GM12878 (cell line): Measurements from ENCODE around the gene SNRPA. TPM values are rescaled to one million over a fixed set of nuclear protein-coding genes. Genes with fewer than 3 reads are reported as not detected.

Experiments used
- ATAC-seq: fragments of 200-7000 bp; cut with Tn5 transposase; 3 replicates; pipeline ENCODE4 v1.9.1; 2020; ENCODE audit warnings: mild to moderate bottlenecking, moderate library complexity
- BruUV-seq: library from RNA; stranded (reverse); fragments of 400-500 nt; replicated peaks from 2 replicates; lab custom pipeline; 2021; lab: Mats Ljungman, UMichigan
- CTCF ChIA-PET: fragments of 300-600 bp; sonication (Branson Sonifier 250); formaldehyde crosslinking; extraction: SDS; loops from one replicate; lab custom pipeline; 2021; ENCODE audit warnings: inconsistent platforms; lab: Yijun Ruan, JAX
- POLR2A ChIA-PET: fragments of 350-600 bp; formaldehyde crosslinking; extraction: SDS; loops from one replicate; lab custom pipeline; 2021; ENCODE audit warnings: inconsistent platforms; lab: Charles Lee
- RAD21 ChIA-PET: fragments of 300-600 bp; sonication (Branson Sonifier 250); formaldehyde crosslinking; loops from one replicate; lab custom pipeline; 2023; ENCODE audit warnings: antibody characterized with exemption; ENCODE audit not compliant: unreplicated experiment; lab: Charles Lee
- SMC1A ChIA-PET: fragments of 300-600 bp; sonication (Branson Sonifier 250); formaldehyde crosslinking; loops from one replicate; lab custom pipeline; 2023; ENCODE audit not compliant: unreplicated experiment, uncharacterized antibody; lab: Charles Lee
- DNase-seq: peaks from one replicate; pipeline ENCODE4 v3.0.0-alpha.2; 2011; ENCODE audit warnings: low read depth, low spot score
- FAIRE-seq: peaks from 3 replicates; lab custom pipeline; 2011; peaks lifted over from hg19 to GRCh38; lab: Jason Lieb, UNC
- H2AFZ ChIP-seq: 2 replicates; pipeline ENCODE4 v1.6.0; 2011; ENCODE audit warnings: low read depth, low read length, control low read depth; ENCODE audit not compliant: control insufficient read depth
- H3K27ac ChIP-seq: 2 replicates; pipeline ENCODE4 v1.5.1; 2011; ENCODE audit warnings: control low read depth; ENCODE audit not compliant: control insufficient read depth, insufficient read depth
- H3K27me3 ChIP-seq, 2 experiments: replicated peaks in 1 of 2; 2 replicates each; pipeline versions ENCODE4 v1.6.0 to v1.6.1; 2011; ENCODE audit warnings: low read length in 1 of 2; ENCODE audit not compliant: control insufficient read depth in 2 of 2, insufficient read depth in 2 of 2
- H3K36me3 ChIP-seq, 2 experiments: 2 replicates each; pipeline ENCODE4 v1.5.1; 2011; ENCODE audit warnings: low read length in 1 of 2; ENCODE audit not compliant: control insufficient read depth in 2 of 2, insufficient read depth in 2 of 2
- H3K4me1 ChIP-seq: 2 replicates; pipeline ENCODE4 v1.6.1; 2011; ENCODE audit warnings: mild to moderate bottlenecking, low read length, moderate library complexity, mixed read lengths; ENCODE audit not compliant: control insufficient read depth, insufficient read depth
- H3K4me2 ChIP-seq: 2 replicates; pipeline ENCODE4 v1.6.0; 2011; ENCODE audit warnings: control low read depth; ENCODE audit not compliant: control insufficient read depth, insufficient read depth
- H3K4me3 ChIP-seq: fragments of 200-600 bp; sonication (generic); 2 replicates; pipeline ENCODE4 v1.5.1; 2016
- H3K79me2 ChIP-seq: 2 replicates; pipeline ENCODE4 v1.6.0; 2011; ENCODE audit warnings: low read length; ENCODE audit not compliant: control insufficient read depth, insufficient read depth
- H3K9ac ChIP-seq: 2 replicates; pipeline ENCODE4 v1.8.0; 2011; ENCODE audit warnings: low read length, control low read depth, mixed read lengths; ENCODE audit not compliant: control insufficient read depth, insufficient read depth
- H3K9me3 ChIP-seq: replicated peaks from 3 replicates; pipeline ENCODE4 v1.5.1; 2011; ENCODE audit warnings: mild to moderate bottlenecking, low read length; ENCODE audit not compliant: control insufficient read depth, insufficient read depth
- H4K20me1 ChIP-seq: 2 replicates; pipeline ENCODE4 v1.6.0; 2011; ENCODE audit not compliant: control insufficient read depth, insufficient read depth
- ASH2L ChIP-seq: fragments of 300-600, 200-600 bp; sonication (generic); IDR thresholded peaks from 2 replicates; pipeline ENCODE4 v1.6.1; 2017; ENCODE audit warnings: low read depth, mild to moderate bottlenecking, borderline replicate concordance
- BCL11A ChIP-seq: IDR thresholded peaks from 2 replicates; pipeline ENCODE4 v1.6.1; 2011; ENCODE audit warnings: low read depth, low read length
- BMI1 ChIP-seq: fragments of 450-650 bp; IDR thresholded peaks from 2 replicates; pipeline ENCODE4 v1.6.1; 2016; ENCODE audit warnings: mild to moderate bottlenecking, moderate library complexity, borderline replicate concordance
- CHD4 ChIP-seq: fragments of 200-600 bp; sonication (generic); IDR thresholded peaks from 2 replicates; pipeline ENCODE4 v1.6.1; 2016; ENCODE audit warnings: mild to moderate bottlenecking
- EED ChIP-seq: sonication (generic); IDR thresholded peaks from 2 replicates; pipeline ENCODE4 v1.6.1; 2016; ENCODE audit warnings: antibody characterized with exemption, low read depth
- HCFC1 ChIP-seq: fragments of 150-350 bp; IDR thresholded peaks from 2 replicates; pipeline ENCODE4 v1.6.1; 2014; ENCODE audit warnings: low read length
- KDM1A ChIP-seq: fragments of 200-600 bp; sonication (generic); IDR thresholded peaks from 2 replicates; pipeline ENCODE4 v1.6.1; 2016; ENCODE audit warnings: borderline replicate concordance
- MYB ChIP-seq: fragments of 150-350 bp; IDR thresholded peaks from 2 replicates; pipeline ENCODE4 v1.6.1; 2014; ENCODE audit warnings: mild to moderate bottlenecking, low read depth, low read length, borderline replicate concordance
- NBN ChIP-seq: fragments of 450-650 bp; IDR thresholded peaks from 2 replicates; pipeline ENCODE4 v1.6.1; 2016
- PAX5 ChIP-seq: IDR thresholded peaks from 2 replicates; pipeline ENCODE4 v1.6.1; 2011; ENCODE audit warnings: low read depth, low read length, borderline replicate concordance
- POLR2A ChIP-seq: IDR thresholded peaks from 2 replicates; pipeline ENCODE4 v1.6.1; 2011; ENCODE audit warnings: low read depth, mild to moderate bottlenecking, low read length
- SPI1 ChIP-seq: IDR thresholded peaks from 2 replicates; pipeline ENCODE4 v1.6.1; 2011; ENCODE audit warnings: low read depth, mild to moderate bottlenecking, low read length, moderate library complexity, borderline replicate concordance; ENCODE audit not compliant: insufficient read depth
- SUZ12 ChIP-seq: fragments of 200-600 bp; sonication (generic); IDR thresholded peaks from one replicate; pipeline ENCODE4 v1.6.1; 2018; ENCODE audit warnings: antibody characterized with exemption, mild to moderate bottlenecking; ENCODE audit not compliant: unreplicated experiment
- TCF7 ChIP-seq: IDR thresholded peaks from 2 replicates; pipeline ENCODE4 v1.6.1; 2014; ENCODE audit warnings: antibody characterized with exemption, borderline replicate concordance
- WGBS: methylation state at CpG from one replicate; pipeline ENCODE4 v1.1.6; 2016; ENCODE audit warnings: low lambda C conversion rate; ENCODE audit not compliant: insufficient replicate concordance, insufficient coverage; ENCODE audit errors: missing lambda C conversion rate; 5-methylcytosine and 5-hydroxymethylcytosine counted together
- in situ Hi-C: fragments of 300-500 bp; cut with MboI; formaldehyde crosslinking; loops from 9 replicates; pipeline ENCODE4 v1.14.3; 2018; ENCODE audit warnings: mixed read lengths
- intact Hi-C: fragments of 100-400 bp; cut with micrococcal nuclease; formaldehyde crosslinking; loops from one replicate; pipeline ENCODE4 v1.14.2; 2022; ENCODE audit not compliant: unreplicated experiment
- polyA plus RNA-seq, 11 experiments: library from polyadenylated mRNA; depleted of rRNA in 4 of 11; unstranded in 6 of 11; stranded (reverse) in 5 of 11; fragments of >200 nt; fragmentation: Nextera tagmentation in 4 of 11; fragmentation: Illumina TruSeq in 1 of 11; extraction: Ambion mirVana in 4 of 11; extraction: Trizol in 1 of 11; gene quantifications; 1 replicate in 1 of 11; 2 replicates in 10 of 11; pipeline versions ENCODE4 v1.2.1 to v1.2.3, GENCODE V29; 2011 to 2016; ENCODE audit warnings: inconsistent platforms in 2 of 11, missing spikeins in 2 of 11, low read depth in 1 of 11
- total RNA-seq, 4 experiments: library from RNA; depleted of rRNA in 3 of 4; stranded (reverse); fragments of >200 nt in 3 of 4; fragmentation: Illumina TruSeq in 1 of 4; extraction: Trizol in 1 of 4; gene quantifications; 2 replicates each; pipeline versions ENCODE4 v1.2.1 to v1.2.3, GENCODE V29; 2013 to 2021
- TF ChIP-seq, protein P1 (sequence below): fragments of 450-650 bp; IDR thresholded peaks from 2 replicates; pipeline ENCODE4 v1.6.1; 2018; ENCODE audit warnings: borderline replicate concordance, mild to moderate bottlenecking; ENCODE audit not compliant: partially characterized antibody
- TF ChIP-seq, protein P2 (sequence below): IDR thresholded peaks from 2 replicates; pipeline ENCODE4 v1.6.1; 2012; ENCODE audit warnings: low read depth, low read length, improper control_type of control experiment

SNRPA gene
- total and polyA plus RNA-seq, 10 of the 15 experiments (the other 5 are each of a cell fraction or from before 2014, with no cell fraction given): 14.8 to 299 (median 202) TPM

DNA sequence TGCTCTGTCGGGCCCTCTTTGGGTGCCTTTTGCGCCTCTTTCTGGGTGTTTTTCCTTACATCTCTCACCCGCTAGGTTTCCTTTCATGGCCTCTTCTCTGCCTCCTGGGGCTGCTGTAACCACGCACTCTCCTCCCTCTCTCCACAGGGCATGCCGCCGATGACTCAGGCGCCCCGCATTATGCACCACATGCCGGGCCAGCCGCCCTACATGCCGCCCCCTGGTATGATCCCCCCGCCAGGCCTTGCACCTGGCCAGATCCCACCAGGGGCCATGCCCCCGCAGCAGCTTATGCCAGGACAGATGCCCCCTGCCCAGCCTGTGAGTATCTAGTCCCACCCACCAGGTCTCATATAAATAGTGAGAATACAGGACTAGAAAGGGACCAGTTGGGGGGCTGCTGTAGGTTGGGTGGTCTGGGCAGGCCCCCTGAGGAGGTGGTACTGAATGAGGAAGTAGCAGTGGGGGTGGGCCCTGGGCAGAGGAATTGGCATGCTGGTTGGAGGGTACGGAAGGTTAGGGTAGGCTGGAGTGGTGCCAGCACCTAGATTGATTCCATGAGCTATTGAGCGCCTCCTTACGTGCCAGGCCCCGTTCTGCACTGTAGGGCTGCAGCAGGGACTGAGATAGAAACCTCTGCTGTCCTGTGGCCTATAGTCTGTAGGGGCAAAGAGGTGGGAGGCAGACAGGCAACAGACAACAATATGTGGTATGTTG is 11.9 kb downstream of the SNRPA start:
- Histone ChIP-seq H3K27me3 (no peaks in the 10 kb centered on the region), H3K9me3 (no peaks in the 10 kb centered on the region)
- ATAC-seq: no peak

DNA sequence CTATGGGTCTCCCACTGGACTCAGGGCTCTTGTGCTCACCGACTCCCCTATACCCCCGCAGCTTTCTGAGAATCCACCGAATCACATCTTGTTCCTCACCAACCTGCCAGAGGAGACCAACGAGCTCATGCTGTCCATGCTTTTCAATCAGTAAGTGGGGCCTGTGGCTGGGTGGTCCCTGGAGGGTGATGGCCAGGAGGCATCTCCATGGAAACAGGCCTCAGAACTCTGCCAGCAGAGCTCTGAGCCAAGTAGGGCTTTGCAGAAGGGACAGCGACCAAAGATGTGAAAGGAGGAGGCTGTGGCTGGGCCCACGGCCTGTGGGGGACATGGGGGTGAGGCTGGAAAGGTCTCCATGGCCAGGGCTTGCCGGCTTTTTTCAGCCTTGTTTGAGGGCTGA is 12.5 kb downstream of the SNRPA start:
- H3K79me2 ChIP-seq: peaks cover 5% of the 10 kb centered on the region
- in situ Hi-C loops: no loop called here
- H3K27me3 ChIP-seq: no peaks in the 10 kb centered on the region
- peaks cover 52 to 62% of the 10 kb centered on the region in 2 experiments for H3K36me3 ChIP-seq
- POLR2A ChIA-PET: no interaction called here
- no peak overlapping the region for H3K27ac ChIP-seq
- no TSS peak for BruUV-seq
- intact Hi-C loops: no loop called here
- ATAC-seq (no peak), DNase-seq (no peak), FAIRE-seq (no peak)
- peaks cover 3% of the 10 kb centered on the region for H4K20me1 ChIP-seq
- no peak overlapping the region for H3K9ac ChIP-seq
- H3K4me1 ChIP-seq: no peaks in the 10 kb centered on the region
- no peak overlapping the region for H3K4me3 ChIP-seq
- H2AFZ ChIP-seq: no peak overlapping the region
- CTCF ChIA-PET: no interaction called here
- H3K4me2 ChIP-seq: no peak overlapping the region
- 75% methylated on average over 7 of the region's 7 CpGs for WGBS
- H3K9me3 ChIP-seq: no peaks in the 10 kb centered on the region
- RAD21 ChIA-PET: no interaction called here
- SMC1A ChIA-PET: interaction anchor here (1.3 kb wide), 1 partner anchor 10 kb away, joined by 3 read pairs; no protein-coding TSS in a partner anchor
- no peak for TF ChIP-seq CHD4
- TF ChIP-seq TCF7: no peak
- no peak for TF ChIP-seq MYB
- no peak for TF ChIP-seq HCFC1
- TF ChIP-seq ASH2L: no peak
- no peak for TF ChIP-seq EED
- no peak for TF ChIP-seq NBN
- no peak for TF ChIP-seq SPI1
- TF ChIP-seq BMI1: no peak
- TF ChIP-seq, protein P1, sequence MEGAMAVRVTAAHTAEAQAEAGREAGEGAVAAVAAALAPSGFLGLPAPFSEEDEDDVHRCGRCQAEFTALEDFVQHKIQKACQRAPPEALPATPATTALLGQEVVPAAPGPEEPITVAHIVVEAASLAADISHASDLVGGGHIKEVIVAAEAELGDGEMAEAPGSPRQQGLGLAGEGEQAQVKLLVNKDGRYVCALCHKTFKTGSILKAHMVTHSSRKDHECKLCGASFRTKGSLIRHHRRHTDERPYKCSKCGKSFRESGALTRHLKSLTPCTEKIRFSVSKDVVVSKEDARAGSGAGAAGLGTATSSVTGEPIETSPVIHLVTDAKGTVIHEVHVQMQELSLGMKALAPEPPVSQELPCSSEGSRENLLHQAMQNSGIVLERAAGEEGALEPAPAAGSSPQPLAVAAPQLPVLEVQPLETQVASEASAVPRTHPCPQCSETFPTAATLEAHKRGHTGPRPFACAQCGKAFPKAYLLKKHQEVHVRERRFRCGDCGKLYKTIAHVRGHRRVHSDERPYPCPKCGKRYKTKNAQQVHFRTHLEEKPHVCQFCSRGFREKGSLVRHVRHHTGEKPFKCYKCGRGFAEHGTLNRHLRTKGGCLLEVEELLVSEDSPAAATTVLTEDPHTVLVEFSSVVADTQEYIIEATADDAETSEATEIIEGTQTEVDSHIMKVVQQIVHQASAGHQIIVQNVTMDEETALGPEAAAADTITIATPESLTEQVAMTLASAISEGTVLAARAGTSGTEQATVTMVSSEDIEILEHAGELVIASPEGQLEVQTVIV: no peak
- no peak for TF ChIP-seq PAX5
- no peak for TF ChIP-seq KDM1A

More for the DNA sequence above, 11.9 kb downstream of the SNRPA start:
- Histone ChIP-seq H3K36me3 (peaks cover 55 to 63% of the 10 kb centered on the region in 2 experiments), H3K9ac (no peak overlapping the region), H3K79me2 (peaks cover 9% of the 10 kb centered on the region), H3K4me3 (no peak overlapping the region), H3K4me2 (no peak overlapping the region), H2AFZ (no peak overlapping the region), H4K20me1 (peaks cover 3% of the 10 kb centered on the region), H3K27ac (no peak overlapping the region), H3K4me1 (no peaks in the 10 kb centered on the region)
- BruUV-seq: no TSS peak
- TF ChIP-seq POLR2A: 0 out of 2 replicates have a peak, but pooled peaks have one; percentile 21
- no peak for TF ChIP-seq BCL11A
- TF ChIP-seq, protein P2, sequence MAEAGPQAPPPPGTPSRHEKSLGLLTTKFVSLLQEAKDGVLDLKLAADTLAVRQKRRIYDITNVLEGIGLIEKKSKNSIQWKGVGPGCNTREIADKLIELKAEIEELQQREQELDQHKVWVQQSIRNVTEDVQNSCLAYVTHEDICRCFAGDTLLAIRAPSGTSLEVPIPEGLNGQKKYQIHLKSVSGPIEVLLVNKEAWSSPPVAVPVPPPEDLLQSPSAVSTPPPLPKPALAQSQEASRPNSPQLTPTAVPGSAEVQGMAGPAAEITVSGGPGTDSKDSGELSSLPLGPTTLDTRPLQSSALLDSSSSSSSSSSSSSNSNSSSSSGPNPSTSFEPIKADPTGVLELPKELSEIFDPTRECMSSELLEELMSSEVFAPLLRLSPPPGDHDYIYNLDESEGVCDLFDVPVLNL: no peak
- TF ChIP-seq SUZ12: no peak
- in situ Hi-C loops (no loop called here), intact Hi-C loops (no loop called here)
- no peak for DNase-seq
- ChIA-PET SMC1A (interaction anchor here (1.3 kb wide), 1 partner anchor 9 kb away, joined by 3 read pairs; no protein-coding TSS in a partner anchor), POLR2A (no interaction called here), RAD21 (no interaction called here), CTCF (no interaction called here)
- no peak for FAIRE-seq
- 98% methylated on average over 13 of the region's 17 CpGs for WGBS
